Pancreas (tissue), 10 donors: ENCODE measurements around the gene LSM12. TPM values are rescaled to one million over a fixed set of nuclear protein-coding genes. Genes with fewer than 3 reads are reported as not detected.
A peak's percentile ranks its signal among the peaks of the same experiment; 100 is the strongest.
"Not testable (repeated sequence)": the region's sequence is repeated elsewhere in the genome, so short reads cannot be mapped to it uniquely, and the experiment has no call there.

Experiments
- ATAC-seq, 4 donors: fragments of 200-7000 bp; cut with Tn5 transposase; one replicate each; pipeline versions ENCODE4 v1.8.0 to v1.9.1; 2020; ENCODE audit warnings: mild to moderate bottlenecking in 4 of 4, moderate library complexity in 4 of 4
- DNase-seq, 6 donors: peaks; one replicate each; pipeline ENCODE4 v3.0.0-alpha.2; 2020
- FAIRE-seq: peaks from 2 replicates; lab custom pipeline; 2012; peaks lifted over from hg19 to GRCh38; lab: Jason Lieb, UNC
- H3K27ac ChIP-seq, 4 donors: fragments of 200-600 bp; sonication (generic); 1 replicate in 3 of 4; 2 replicates in 1 of 4; pipeline versions ENCODE4 v1.5.0 to v1.8.0; 2020
- H3K27me3 ChIP-seq, 4 donors: fragments of 200-600 bp; one replicate each; pipeline ENCODE4 v1.8.0; 2021
- H3K36me3 ChIP-seq, 3 donors: fragments of 200-600 bp; sonication (generic) in 1 of 3; one replicate each; pipeline versions ENCODE4 v1.5.0 to v1.8.0; 2020 to 2021
- H3K4me1 ChIP-seq, 3 donors: fragments of 200-600 bp; one replicate each; pipeline ENCODE4 v1.8.0; 2021
- H3K4me3 ChIP-seq, 4 donors: fragments of 200-600 bp; sonication (generic) in 2 of 4; one replicate each; pipeline versions ENCODE4 v1.5.0 to v1.8.0; 2020 to 2021
- H3K9me3 ChIP-seq, 4 donors: fragments of 200-600 bp; one replicate each; pipeline ENCODE4 v1.8.0; 2021
- WGBS, 2 donors: extraction: QIAGEN DNeasy Blood & Tissue Kit; methylation state at CpG; one replicate each; pipeline ENCODE4 v1.1.7; 2013; 5-methylcytosine and 5-hydroxymethylcytosine counted together
- intact Hi-C, 3 donors: fragments of 100-400 bp; cut with DNase I; formaldehyde crosslinking; loops; one replicate each; pipeline versions ENCODE4 v1.11.1 to v1.14.2; 2022
- polyA plus RNA-seq, 2 donors: library from polyadenylated mRNA; stranded (reverse); fragments of 200-250 nt; gene quantifications; one replicate each; pipeline ENCODE4 v1.2.3, GENCODE V29; 2013
- total RNA-seq, 6 donors: library from RNA; stranded (reverse); fragmentation: NEBNext Ultra II Directional in 4 of 6; extraction: Animal tissue kit (Norgen Biotek cat#: 25700) in 4 of 6; gene quantifications; one replicate each; pipeline versions ENCODE4 v1.2.1 to v1.2.4, GENCODE V29; 2021 to 2023
- TF ChIP-seq, protein P1 (sequence below), 4 donors: fragments of 200-600 bp; sonication (generic) in 3 of 4; IDR thresholded peaks; one replicate each; pipeline versions ENCODE4 v1.5.0 to v1.8.0; 2021; ENCODE audit warnings: antibody characterized with exemption in 4 of 4
- donor health status: healthy with polysubstance abuse.
- donor health status: DM: no; HTN: no; CAD: no; lungs with moderate emphysema.
- donor health status: DM: no; HTN: no; CAD: no.
- donor health status: control.
- donor health status: control.
- donor health status: Bipolar disorder and iron deficiency.
- donor health status: DM: yes; HTN: yes; CAD: no.
- donor health status: DM: no; HTN: no; CAD: no.
- donor health status: DM: no; HTN: no; CAD: no.
- donor health status: DM: yes; HTN: yes; CAD: no.

The LSM12 gene
- total and polyA plus RNA-seq, 8 donors = 14.5 to 29.6 (median 23.6) TPM

DNA sequence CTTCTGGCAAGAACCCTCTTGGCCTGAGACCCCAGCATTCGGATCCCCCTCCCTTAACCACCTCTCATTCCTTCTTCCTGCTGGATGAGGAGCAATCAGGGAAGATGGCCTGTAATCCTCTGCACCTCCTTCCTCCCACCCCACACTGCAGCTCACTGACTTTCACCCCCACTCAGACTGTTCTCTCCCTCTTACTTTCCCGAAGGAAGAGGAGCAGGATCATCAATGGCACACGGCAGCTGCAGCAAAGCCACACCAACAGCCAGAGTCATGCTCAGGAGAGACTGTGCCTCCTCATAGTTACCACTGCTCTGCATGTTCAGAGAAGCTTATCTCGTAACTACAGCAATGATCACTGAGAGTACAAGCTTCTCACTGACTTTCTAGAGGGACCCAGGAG is 41.6 kb downstream of the LSM12 start:
- FAIRE-seq (no peak), DNase-seq (no peak), ATAC-seq (no peak)
- no peaks in the 10 kb centered on the region for H3K9me3 ChIP-seq
- H3K27ac ChIP-seq = no peak overlapping the region
- intact Hi-C loops = no loop called here
- H3K4me1 ChIP-seq = no peaks in the 10 kb centered on the region
- H3K4me3 ChIP-seq = no peak overlapping the region
- WGBS, 2 donors = 87 to 94% methylated on average over 4 of the region's 4 CpGs
- no peaks in the 10 kb centered on the region for H3K27me3 ChIP-seq
- TF ChIP-seq, protein P1, sequence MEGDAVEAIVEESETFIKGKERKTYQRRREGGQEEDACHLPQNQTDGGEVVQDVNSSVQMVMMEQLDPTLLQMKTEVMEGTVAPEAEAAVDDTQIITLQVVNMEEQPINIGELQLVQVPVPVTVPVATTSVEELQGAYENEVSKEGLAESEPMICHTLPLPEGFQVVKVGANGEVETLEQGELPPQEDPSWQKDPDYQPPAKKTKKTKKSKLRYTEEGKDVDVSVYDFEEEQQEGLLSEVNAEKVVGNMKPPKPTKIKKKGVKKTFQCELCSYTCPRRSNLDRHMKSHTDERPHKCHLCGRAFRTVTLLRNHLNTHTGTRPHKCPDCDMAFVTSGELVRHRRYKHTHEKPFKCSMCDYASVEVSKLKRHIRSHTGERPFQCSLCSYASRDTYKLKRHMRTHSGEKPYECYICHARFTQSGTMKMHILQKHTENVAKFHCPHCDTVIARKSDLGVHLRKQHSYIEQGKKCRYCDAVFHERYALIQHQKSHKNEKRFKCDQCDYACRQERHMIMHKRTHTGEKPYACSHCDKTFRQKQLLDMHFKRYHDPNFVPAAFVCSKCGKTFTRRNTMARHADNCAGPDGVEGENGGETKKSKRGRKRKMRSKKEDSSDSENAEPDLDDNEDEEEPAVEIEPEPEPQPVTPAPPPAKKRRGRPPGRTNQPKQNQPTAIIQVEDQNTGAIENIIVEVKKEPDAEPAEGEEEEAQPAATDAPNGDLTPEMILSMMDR (IDR thresholded peaks at IDR 0.05) = no peak
- H3K36me3 ChIP-seq = no peaks in the 10 kb centered on the region

DNA sequence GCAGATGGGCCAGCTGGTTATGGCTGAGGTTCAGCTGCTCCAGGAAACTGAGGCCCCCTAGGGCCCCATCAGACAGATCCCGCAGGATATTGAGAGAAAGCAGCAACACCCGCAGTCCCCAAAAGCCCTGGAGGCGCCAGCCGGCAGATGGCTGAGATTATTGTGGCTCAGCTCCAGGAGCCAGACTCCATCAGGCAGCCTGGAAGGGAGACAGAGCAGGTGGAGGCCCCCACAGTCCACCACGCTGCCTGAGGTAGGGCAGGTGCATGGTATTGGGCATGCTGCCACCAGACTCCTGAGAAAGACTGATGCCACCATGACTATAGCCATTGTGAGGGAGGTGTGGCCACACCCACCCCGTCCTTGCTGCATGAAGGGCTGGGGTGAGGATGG is 42.2 kb downstream of the LSM12 start:
- DNase-seq = no peak
- ATAC-seq = peak in 2 of 4 donors; percentile 44 to 47
- H3K36me3 ChIP-seq = no peaks in the 10 kb centered on the region
- H3K27ac ChIP-seq = no peak overlapping the region
- H3K4me3 ChIP-seq = no peak overlapping the region
- H3K4me1 ChIP-seq = no peaks in the 10 kb centered on the region
- intact Hi-C loops = no loop called here
- WGBS, 2 donors = 64 to 80% methylated on average over 6 of the region's 6 CpGs
- no peaks in the 10 kb centered on the region for H3K9me3 ChIP-seq
- FAIRE-seq = no peak
- TF ChIP-seq, protein P1 (IDR thresholded peaks at IDR 0.05) = no peak
- H3K27me3 ChIP-seq = no peaks in the 10 kb centered on the region

- WGBS, 2 donors = 90 to 91% methylated on average over 22 of the region's 22 CpGs
- intact Hi-C loops = no loop called here
- Histone ChIP-seq H3K9me3 (no peaks in the 10 kb centered on the region), H3K27ac (no peak overlapping the region), H3K4me3 (no peak overlapping the region), H3K4me1 (no peaks in the 10 kb centered on the region), H3K36me3 (no peaks in the 10 kb centered on the region), H3K27me3 (no peaks in the 10 kb centered on the region)
- FAIRE-seq (no peak), ATAC-seq (peak in 1 of 4 donors; percentile 15), DNase-seq (no peak)
- TF ChIP-seq, protein P1 (IDR thresholded peaks at IDR 0.05) = no peak
Observed at GRCh38 chr17:44023545-44024270, 42.8 kb downstream of the LSM12 start.

DNA sequence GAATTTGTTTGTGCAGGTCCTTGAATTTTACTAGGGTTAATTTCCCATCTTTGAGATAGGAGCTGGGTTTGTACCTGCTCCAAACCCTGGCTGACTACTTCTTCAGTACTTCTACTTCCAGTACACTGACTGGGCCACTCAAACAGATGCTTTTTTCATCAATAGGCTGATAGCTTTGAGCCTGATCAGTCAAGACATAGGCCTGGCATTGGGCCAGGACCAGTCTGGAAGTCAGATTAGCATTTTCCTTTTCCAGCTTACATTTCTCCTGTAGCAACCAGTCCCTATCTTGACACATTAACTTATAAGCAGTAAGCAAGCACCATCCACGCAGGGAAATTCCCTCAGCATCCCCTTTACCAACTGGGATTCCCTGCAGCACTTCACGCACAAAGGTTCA is 44.2 kb downstream of the LSM12 start:
- no peak overlapping the region for H3K27ac ChIP-seq
- H3K9me3 ChIP-seq = no peaks in the 10 kb centered on the region
- H3K36me3 ChIP-seq = no peaks in the 10 kb centered on the region
- ATAC-seq (no peak), FAIRE-seq (no peak), DNase-seq (no peak)
- TF ChIP-seq, protein P1 (IDR thresholded peaks at IDR 0.05) = no peak
- no peaks in the 10 kb centered on the region for H3K27me3 ChIP-seq
- WGBS, 2 donors = 87% methylated on average over 2 of the region's 2 CpGs
- H3K4me1 ChIP-seq = no peaks in the 10 kb centered on the region
- intact Hi-C loops = no loop called here
- H3K4me3 ChIP-seq = no peak overlapping the region

- H3K27me3 ChIP-seq, ATAC-seq, FAIRE-seq, H3K9me3 ChIP-seq, H3K27ac ChIP-seq, H3K4me3 ChIP-seq, H3K4me1 ChIP-seq, intact Hi-C loops, H3K36me3 ChIP-seq, DNase-seq: not testable (repeated sequence)
- WGBS, 2 donors = 89 to 91% methylated on average over 7 of the region's 7 CpGs
Observed at GRCh38 chr17:44021227-44021626, 45.2 kb downstream of the LSM12 start.
